PFSK-1 (cell line): ENCODE measurements around the gene RHCG.

Experiments
- POLR2AphosphoS5 ChIP-seq: IDR thresholded peaks from 2 replicates; pipeline ENCODE4 v1.6.1; 2012; ENCODE audit warnings: low read depth, mild to moderate bottlenecking, control low read depth, low read length, moderate library complexity
- SIN3A ChIP-seq: IDR thresholded peaks from 2 replicates; pipeline ENCODE4 v1.6.1; 2012; ENCODE audit warnings: mild to moderate bottlenecking, low read length, moderate library complexity, borderline replicate concordance; ENCODE audit not compliant: insufficient read depth

DNA sequence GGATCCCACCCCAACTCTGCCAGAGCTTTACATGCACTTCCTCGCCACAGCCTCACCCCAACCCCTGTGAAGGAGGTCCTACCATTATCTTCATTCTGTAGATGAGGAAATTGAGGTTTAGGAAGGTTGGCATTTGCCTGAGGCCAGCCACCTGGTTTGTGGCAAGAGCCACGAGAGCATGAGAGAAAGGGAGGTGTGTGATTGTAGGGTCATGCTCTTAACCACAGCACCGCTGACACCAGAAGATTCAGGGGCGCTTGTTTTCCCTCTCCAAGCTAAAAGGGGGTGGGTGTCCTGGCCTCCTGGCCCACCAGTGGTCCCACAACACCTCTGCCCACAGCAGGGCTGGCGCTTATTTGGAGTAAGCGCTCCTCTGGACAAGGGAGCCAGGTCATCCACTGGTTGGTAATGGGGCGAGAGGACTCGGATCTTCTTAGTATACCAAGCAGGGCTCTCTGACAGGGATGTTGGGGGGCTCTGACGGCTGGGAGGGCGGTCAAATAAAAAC is 691 bp downstream of the RHCG start:
- TF ChIP-seq POLR2AphosphoS5: no peak
- no peak for TF ChIP-seq SIN3A
